Measurements from ENCODE around the gene FXYD2. TPM values are rescaled to one million over a fixed set of nuclear protein-coding genes. Genes with fewer than 3 reads are reported as not detected.
"Not testable (repeated sequence)": the region's sequence is repeated elsewhere in the genome, so short reads cannot be mapped to it uniquely, and the experiment has no call there.

The FXYD2 gene
- total RNA-seq, 2 donors from 2014 or later = 0.59 to 0.78 TPM

DNA sequence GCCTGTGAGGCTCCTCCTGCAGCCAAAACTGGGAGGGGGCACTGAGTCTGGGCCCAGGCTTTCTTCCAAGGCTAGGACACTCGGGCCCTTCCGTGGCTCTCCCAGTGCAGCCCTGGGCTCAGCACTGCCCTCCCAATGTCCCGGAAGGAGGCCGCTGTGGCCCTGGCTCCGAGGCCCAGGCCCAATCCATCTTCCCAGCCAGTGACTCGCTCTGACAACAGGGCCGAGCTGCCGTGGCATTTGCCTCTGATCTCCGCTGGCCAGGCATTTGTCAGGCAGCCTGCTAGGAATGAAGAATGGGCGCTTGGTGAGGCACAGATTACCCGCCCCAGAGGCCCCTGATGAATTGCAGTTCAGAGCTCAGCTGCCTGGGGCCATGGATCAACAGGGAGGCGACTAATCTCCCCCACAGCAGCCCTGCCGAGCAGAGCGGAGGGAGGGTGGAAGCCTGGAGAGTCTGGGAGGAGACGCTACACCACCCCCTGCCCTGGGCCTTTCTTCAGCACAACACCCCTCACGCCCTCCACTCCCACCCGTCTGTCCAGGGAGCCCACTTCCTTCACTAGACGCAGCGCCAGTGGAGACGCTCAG is 8.3 kb downstream of the FXYD2 start:
- no peaks in the 10 kb centered on the region for H3K9me3 ChIP-seq
- H3K27me3 ChIP-seq = no peaks in the 10 kb centered on the region
- no peak overlapping the region for H3K4me3 ChIP-seq
- peaks cover 0 to 41% of the 10 kb centered on the region in 2 donors for H3K4me1 ChIP-seq
- no peak for TF ChIP-seq CTCF (IDR thresholded peaks at IDR 0.05)
- H3K36me3 ChIP-seq = no peaks in the 10 kb centered on the region
- peak overlapping the region; percentile 55 to 76 for H3K27ac ChIP-seq
- DNase-seq (ENCODE audit: low spot score) = peak; percentile 74

DNA sequence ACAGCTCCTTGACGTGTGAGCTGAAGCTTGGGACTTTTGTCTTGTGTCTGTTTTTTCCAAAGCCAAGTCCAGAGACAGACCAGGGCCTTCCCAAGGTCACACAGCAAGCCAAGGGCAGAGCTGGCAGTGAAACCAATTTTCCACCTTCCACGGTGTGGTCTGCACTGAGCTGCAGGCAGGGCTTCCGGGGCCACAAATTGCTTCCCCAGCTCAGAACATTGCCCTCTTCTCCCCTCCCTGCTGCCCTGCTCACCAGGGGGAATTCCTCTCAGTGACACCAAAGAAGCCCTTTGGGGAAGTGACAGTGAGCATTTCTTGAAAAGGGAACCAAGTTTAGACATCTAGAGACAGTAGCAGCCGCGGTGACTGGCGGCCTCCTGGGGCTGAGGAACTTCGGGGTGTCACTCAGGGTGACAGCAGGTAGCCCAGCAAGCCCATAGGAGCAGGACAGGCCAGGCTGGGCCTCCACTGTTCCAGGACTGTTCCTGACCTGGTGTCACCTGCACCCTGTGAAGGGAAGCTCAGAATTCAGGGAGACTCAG is 9.2 kb downstream of the FXYD2 start:
- Histone ChIP-seq H3K4me1 (peaks cover 0 to 41% of the 10 kb centered on the region in 2 donors), H3K27ac (peak overlapping the region; percentile 55 to 76), H3K9me3 (no peaks in the 10 kb centered on the region), H3K36me3 (no peaks in the 10 kb centered on the region), H3K4me3 (no peak overlapping the region), H3K27me3 (no peaks in the 10 kb centered on the region)
- TF ChIP-seq CTCF (IDR thresholded peaks at IDR 0.05) = no peak
- no peak for DNase-seq (ENCODE audit: low spot score)

DNA sequence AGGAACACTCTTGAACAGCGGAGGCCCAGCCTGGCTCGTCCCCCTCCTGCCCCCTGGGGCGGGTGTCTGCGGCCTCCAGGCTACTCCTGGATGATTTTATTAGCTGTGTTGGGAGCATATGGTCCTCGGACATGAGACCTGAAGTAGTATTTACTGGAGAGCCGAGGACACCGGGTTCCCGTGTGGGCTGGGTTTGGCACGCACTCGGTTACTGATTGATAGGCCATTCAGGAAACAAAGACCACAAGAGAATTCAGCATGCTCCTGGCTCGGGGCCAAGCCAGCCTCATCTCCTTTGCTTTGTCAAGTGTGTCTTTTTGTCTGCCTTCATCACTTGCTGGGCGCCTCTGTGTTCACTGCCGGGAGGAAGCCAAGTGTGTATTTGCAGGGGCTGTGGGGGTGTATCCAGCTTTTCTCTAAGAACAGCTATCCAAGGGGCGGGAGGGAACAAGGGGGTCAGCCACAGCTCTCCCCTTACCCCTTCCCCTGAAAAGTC is 9.7 kb downstream of the FXYD2 start:
- H3K4me1 ChIP-seq = peaks cover 0 to 41% of the 10 kb centered on the region in 2 donors

DNA sequence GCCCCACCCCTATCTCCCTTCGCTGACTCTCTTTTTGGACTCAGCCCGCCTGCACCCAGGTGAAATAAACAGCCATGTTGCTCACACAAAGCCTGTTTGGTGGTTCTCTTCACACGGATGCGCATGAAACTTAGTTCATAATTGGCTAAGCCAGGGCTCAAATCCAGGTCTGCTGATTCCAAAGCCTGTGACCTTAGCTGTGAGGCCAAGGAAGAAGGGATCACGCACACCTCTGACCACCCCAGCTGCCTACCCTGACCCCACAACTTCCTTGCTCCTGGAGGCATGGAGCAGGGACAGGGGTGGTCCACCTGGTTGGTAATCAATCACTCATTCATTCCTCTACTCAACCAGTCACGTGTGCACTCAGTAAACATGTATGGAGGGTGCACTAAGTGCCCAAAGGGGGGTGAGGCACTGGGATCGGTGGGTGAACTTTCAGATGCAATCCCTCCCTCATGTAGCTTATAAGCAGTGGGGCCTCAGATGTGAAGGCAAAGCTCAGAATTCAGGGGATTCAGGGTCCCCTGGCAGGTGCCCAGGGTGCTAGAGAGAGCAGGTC is 10.3 kb downstream of the FXYD2 start:
- no peak overlapping the region for H3K4me3 ChIP-seq
- no peak for TF ChIP-seq CTCF (IDR thresholded peaks at IDR 0.05)
- H3K36me3 ChIP-seq = no peaks in the 10 kb centered on the region
- no peak overlapping the region for H3K27ac ChIP-seq
- peaks cover 0 to 41% of the 10 kb centered on the region in 2 donors for H3K4me1 ChIP-seq
- no peaks in the 10 kb centered on the region for H3K9me3 ChIP-seq
- no peak for DNase-seq (ENCODE audit: low spot score)
- no peaks in the 10 kb centered on the region for H3K27me3 ChIP-seq

More for the DNA sequence above, 9.7 kb downstream of the FXYD2 start:
- Histone ChIP-seq H3K4me3 (no peak overlapping the region), H3K36me3 (no peaks in the 10 kb centered on the region), H3K9me3 (no peaks in the 10 kb centered on the region), H3K27me3 (no peaks in the 10 kb centered on the region), H3K27ac (peak overlapping the region in 1 of 2 donors; percentile 76)
- peak; percentile 74 for DNase-seq (ENCODE audit: low spot score)
- TF ChIP-seq CTCF (IDR thresholded peaks at IDR 0.05) = no peak

DNA sequence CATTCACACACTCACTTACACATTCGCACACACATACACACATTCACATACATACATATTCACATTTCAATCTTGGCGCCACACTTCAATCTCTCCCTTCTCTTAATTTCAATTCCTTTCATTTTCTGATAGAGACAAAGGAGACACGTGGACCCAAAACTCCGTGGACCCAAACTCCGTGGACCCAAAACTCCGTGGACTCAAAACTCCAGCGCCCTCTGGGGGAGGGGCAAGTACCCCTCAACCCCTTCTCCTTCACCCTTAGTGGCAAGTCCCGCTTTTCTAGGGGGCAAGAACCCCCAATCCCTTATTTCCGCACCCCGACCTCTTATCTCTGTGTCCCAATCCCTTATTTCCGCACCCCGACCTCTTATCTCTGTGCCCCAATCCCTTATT is 14.5 kb downstream of the FXYD2 start:
- Histone ChIP-seq H3K4me1 (peaks cover 0 to 25% of the 10 kb centered on the region in 2 donors), H3K27ac (peak overlapping the region in 1 of 2 donors; percentile 64)
- H3K27me3 ChIP-seq; H3K36me3 ChIP-seq; H3K4me3 ChIP-seq; H3K9me3 ChIP-seq; DNase-seq (ENCODE audit: low spot score): not testable (repeated sequence)

DNA sequence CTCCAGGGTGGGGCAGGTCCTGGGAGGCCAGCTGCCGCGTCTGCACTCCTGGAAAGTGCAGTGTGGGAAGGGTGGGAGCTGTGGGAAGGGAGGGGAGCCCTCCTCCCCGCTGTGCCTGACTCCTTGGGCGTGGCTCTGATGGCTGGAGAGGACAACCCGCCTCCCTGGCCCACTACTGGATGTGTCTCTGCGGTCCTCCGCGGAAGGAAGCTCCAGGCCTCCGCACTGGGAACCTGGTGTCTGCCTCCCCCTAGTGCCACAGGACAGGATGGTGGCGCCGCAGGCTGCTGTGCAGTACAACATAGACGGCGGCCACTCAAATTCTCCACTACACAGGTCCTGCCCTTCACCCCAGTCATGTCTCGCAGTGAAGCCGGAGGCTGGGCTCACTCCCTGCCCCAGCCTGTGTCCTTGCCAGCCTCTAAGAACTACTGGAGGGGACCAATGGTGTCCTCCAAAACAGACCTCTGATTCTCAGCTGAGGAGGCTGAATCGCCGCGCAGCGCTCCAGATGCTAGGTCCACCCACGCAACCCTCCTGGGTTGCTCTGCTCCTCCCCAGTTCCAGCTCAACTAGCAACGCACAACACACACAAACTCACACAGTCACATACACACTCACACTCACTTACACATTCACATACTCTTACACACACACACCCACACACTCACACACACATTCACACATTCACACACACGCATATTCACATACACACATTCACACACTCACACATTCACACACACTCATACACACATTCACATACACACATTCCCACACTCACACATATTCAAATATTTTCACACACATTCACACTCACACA is 15.1 kb downstream of the FXYD2 start:
- H3K36me3 ChIP-seq = no peaks in the 10 kb centered on the region
- H3K4me3 ChIP-seq = peak overlapping the region in 1 of 2 donors; percentile 11
- TF ChIP-seq CTCF (IDR thresholded peaks at IDR 0.05) = peak; percentile 39 to 78
- H3K27ac ChIP-seq = peak overlapping the region; percentile 42 to 64
- peak; percentile 83 for DNase-seq (ENCODE audit: low spot score)
- no peaks in the 10 kb centered on the region for H3K27me3 ChIP-seq
- no peaks in the 10 kb centered on the region for H3K9me3 ChIP-seq
- H3K4me1 ChIP-seq = peaks cover 0 to 19% of the 10 kb centered on the region in 2 donors

Data from right atrium auricular region (tissue), 2 donors.